GM12864 (cell line): ENCODE measurements around the gene CHRNA5.

Experiments used
- DNase-seq: peaks from one replicate; pipeline ENCODE4 v3.0.0-alpha.2; 2011; ENCODE audit warnings: low read depth
- H3K4me3 ChIP-seq: 2 replicates; pipeline ENCODE4 v1.5.1; 2011; ENCODE audit warnings: mild to moderate bottlenecking, low read depth, low read length, control low read depth
- CTCF ChIP-seq: IDR thresholded peaks from 2 replicates; pipeline ENCODE4 v1.5.1; 2011; ENCODE audit warnings: low read depth, mild to moderate bottlenecking, moderate library complexity, low read length, control low read depth, inconsistent platforms; ENCODE audit errors: missing control alignments

Gene CHRNA5

DNA sequence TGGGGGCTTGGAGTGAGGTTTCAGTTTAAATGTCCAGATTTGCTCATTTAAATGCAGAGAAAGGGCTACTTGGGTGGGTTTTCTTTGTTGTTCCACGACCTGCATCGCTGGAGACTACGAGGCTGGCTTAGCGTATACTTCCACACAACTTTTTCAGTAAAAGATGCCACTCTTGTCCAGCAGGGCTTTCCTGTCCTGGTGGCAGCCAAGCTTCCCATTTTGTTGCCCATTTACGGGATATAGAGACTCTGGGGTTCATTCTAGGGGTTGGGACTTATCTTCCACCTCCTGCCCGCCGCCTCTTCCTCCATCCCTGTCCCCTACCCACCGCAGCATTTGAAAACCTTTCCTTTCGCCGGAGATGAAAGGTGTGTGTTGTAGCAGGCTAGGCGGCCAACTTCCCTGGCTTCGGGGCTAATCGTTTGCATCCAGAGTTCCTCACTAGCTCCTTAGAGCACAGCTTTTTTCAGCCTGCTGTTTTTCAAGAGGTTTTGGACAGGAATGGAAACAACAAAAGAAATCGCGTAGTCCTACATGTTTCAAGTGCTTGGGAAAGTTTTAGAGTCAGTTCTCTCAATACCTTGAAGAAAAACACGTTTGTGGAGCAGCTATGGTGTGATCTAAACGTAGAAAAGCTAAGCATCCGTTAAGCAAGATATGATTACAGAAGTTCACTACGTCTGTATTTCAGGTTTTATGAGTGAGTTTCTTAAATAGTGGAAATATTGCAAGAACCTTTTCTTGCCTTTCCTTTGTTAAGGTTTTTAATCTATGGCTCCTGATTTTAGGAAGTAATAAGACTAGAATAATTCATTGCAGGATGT lies 843 bp downstream of the CHRNA5 start:
- DNase-seq: no peak
- H3K4me3 ChIP-seq: peak overlapping the region; percentile 80
- peak; percentile 40 for TF ChIP-seq CTCF

DNA sequence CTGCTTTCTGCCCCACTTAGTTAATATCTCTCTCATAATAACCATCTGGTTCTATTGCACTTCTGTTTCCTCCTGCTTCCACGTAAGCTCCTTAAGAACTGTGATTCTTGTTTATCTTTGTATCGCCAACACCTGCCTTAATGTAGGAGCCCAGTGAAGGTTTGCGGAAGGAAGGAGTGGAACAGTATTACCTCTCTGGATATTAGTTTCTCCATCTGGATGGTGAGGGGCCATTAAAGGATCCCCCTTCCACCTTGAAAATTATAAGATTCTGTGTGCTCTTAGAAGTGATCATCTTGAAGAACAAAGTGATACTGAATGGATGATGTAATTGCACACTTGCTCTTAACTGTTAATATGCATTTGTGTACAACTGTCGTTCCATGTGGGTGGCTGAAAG lies 2.2 kb downstream of the CHRNA5 start:
- TF ChIP-seq CTCF: no peak
- DNase-seq: no peak
- H3K4me3 ChIP-seq: no peak overlapping the region; the same call in 1 of the 2 replicates

- no peak for TF ChIP-seq CTCF
- no peak for DNase-seq
- no peak overlapping the region for H3K4me3 ChIP-seq
Measured at GRCh38 chr15:78570710-78571109, 5.4 kb downstream of the CHRNA5 start.

GRCh38 chr15:78571382-78571781 lies 6.1 kb downstream of the CHRNA5 start:
- no peak overlapping the region for H3K4me3 ChIP-seq
- no peak for DNase-seq
- TF ChIP-seq CTCF: no peak

DNA sequence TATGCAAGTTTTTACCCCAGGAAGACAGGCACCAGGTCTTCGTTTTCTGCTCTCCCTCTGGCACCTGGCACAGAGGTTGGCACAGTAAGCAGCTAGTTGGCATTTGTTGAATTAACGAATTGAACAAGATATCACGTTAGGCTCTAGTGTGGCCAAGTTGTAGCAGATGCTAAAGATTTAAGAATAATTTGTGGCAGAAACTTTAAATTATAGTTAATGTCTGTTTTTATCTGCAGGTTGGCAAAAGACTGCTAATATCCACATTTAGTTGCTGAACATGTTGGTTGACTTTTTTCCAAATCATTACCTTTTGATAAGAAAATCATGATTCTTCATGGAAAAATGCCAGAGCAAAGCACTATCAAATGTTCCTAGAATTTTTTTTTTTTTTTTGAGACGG lies 8.1 kb downstream of the CHRNA5 start:
- no peak for TF ChIP-seq CTCF
- no peak for DNase-seq
- H3K4me3 ChIP-seq: no peak overlapping the region

- no peak overlapping the region for H3K4me3 ChIP-seq
- no peak for DNase-seq
- no peak for TF ChIP-seq CTCF
Measured at GRCh38 chr15:78574944-78575343, 9.6 kb downstream of the CHRNA5 start.

- no peak overlapping the region for H3K4me3 ChIP-seq
- no peak for DNase-seq
- TF ChIP-seq CTCF: no peak
Measured at GRCh38 chr15:78597583-78597982, 32.3 kb downstream of the CHRNA5 start.
